ENCODE measurements around the gene HECW1. TPM values are rescaled to one million over a fixed set of nuclear protein-coding genes. Genes with fewer than 3 reads are reported as not detected.

HECW1 gene
- total and polyA plus RNA-seq, 10 of the 15 experiments (the other 5 are each of a cell fraction or from before 2014, with no cell fraction given), result under 0.01 to 0.31 (median 0.04) TPM; not detected in 3

- in situ Hi-C loops (cut with MboI), result no loop called here
Measured at GRCh38 chr7:43119371-43120075, 7.1 kb downstream of the HECW1 start.

More at GRCh38 chr7:43119371-43120075, 7.1 kb downstream of the HECW1 start:
- H3K36me3 ChIP-seq (ENCODE audit: control insufficient read depth in 2 of 2, insufficient read depth in 2 of 2, low read length in 1 of 2), result no peaks in the 10 kb centered on the region
- no peak overlapping the region for H2AFZ ChIP-seq (ENCODE audit: control insufficient read depth, low read depth, low read length)
- H3K27me3 ChIP-seq (replicated peaks in 1 of 2; ENCODE audit: control insufficient read depth in 2 of 2, insufficient read depth in 2 of 2, low read length in 1 of 2), result peaks cover 0 to 7% of the 10 kb centered on the region in 2 experiments; a peak in 1 of 4 replicates
- ChIA-PET CTCF (no interaction called here), SMC1A (ENCODE audit: uncharacterized antibody, unreplicated experiment) (interaction anchor here (0.6 to 0.7 kb wide), 2 partner anchors 139 to 174 kb away, joined by 3 read pairs; no protein-coding TSS in a partner anchor), RAD21 (ENCODE audit: unreplicated experiment) (no interaction called here), POLR2A (no interaction called here)
- H3K4me3 ChIP-seq, result no peak overlapping the region
- no peak overlapping the region for H3K4me2 ChIP-seq (ENCODE audit: control insufficient read depth, insufficient read depth)
- WGBS (ENCODE audit: insufficient coverage, insufficient replicate concordance, low lambda C conversion rate, missing lambda C conversion rate), result 35% methylated on average over 12 of the region's 12 CpGs
- no TSS peak for BruUV-seq (replicated peaks)
- no peaks in the 10 kb centered on the region for H3K4me1 ChIP-seq (ENCODE audit: control insufficient read depth, insufficient read depth, low read length)
- no peak for ATAC-seq
- DNase-seq (ENCODE audit: low read depth, low spot score), result no peak
- TF ChIP-seq TARDBP (IDR thresholded peaks at IDR 0.05; ENCODE audit: borderline replicate concordance) (no peak), CUX1 (IDR thresholded peaks at IDR 0.05; ENCODE audit: insufficient replicate concordance, low read depth, low read length) (no peak), MAX (IDR thresholded peaks at IDR 0.05; ENCODE audit: low read depth, low read length) (no peak), YBX1 (IDR thresholded peaks at IDR 0.05) (no peak), ZNF622 (IDR thresholded peaks at IDR 0.05) (no peak), CTCF (IDR thresholded peaks at IDR 0.05 in 2 of 3, conservative IDR thresholded peaks at IDR 0.05 in 1 of 3; ENCODE audit: control insufficient read depth in 2 of 3, extremely low read depth in 1 of 3, insufficient read depth in 1 of 3, low read depth in 3 of 3, low read length in 3 of 3) (no peak), NRF1 (conservative IDR thresholded peaks at IDR 0.05; ENCODE audit: low read depth, low read length) (no peak)
- H3K27ac ChIP-seq (ENCODE audit: control insufficient read depth, insufficient read depth), result no peak overlapping the region
- H4K20me1 ChIP-seq (ENCODE audit: control insufficient read depth, insufficient read depth), result no peaks in the 10 kb centered on the region
- intact Hi-C loops (cut with micrococcal nuclease; ENCODE audit: unreplicated experiment), result no loop called here
- H3K9ac ChIP-seq (ENCODE audit: control insufficient read depth, insufficient read depth, low read length), result no peak overlapping the region
- FAIRE-seq, result no peak
- no peaks in the 10 kb centered on the region for H3K79me2 ChIP-seq (ENCODE audit: control insufficient read depth, insufficient read depth, low read length)
- no peaks in the 10 kb centered on the region for H3K9me3 ChIP-seq (replicated peaks; ENCODE audit: control insufficient read depth, insufficient read depth, low read length)

Data from GM12878 (cell line).